GM23248 (cell line): ENCODE measurements around the gene MTHFD1.

ENCODE experiments used
- EZH2 ChIP-seq: fragments of 200-600 bp; sonication (generic); IDR thresholded peaks from 2 replicates; pipeline ENCODE4 v1.6.1; 2018; ENCODE audit warnings: antibody characterized with exemption, mild to moderate bottlenecking; ENCODE audit not compliant: insufficient read depth, poor library complexity, severe bottlenecking
- EZH2phosphoT487 ChIP-seq: fragments of 200-600 bp; sonication (generic); IDR thresholded peaks from 2 replicates; pipeline ENCODE4 v1.6.1; 2018; ENCODE audit warnings: antibody characterized with exemption, moderate library complexity, mild to moderate bottlenecking, low read depth; ENCODE audit not compliant: insufficient read depth

- TF ChIP-seq EZH2 = no peak
- no peak for TF ChIP-seq EZH2phosphoT487
Measured at GRCh38 chr14:64459405-64460136, 71.4 kb downstream of the MTHFD1 start.
